NCI-H146 treated with DMSO at 0.1 percent for 48 hours (cell line): ENCODE results near the gene EPS15.
"Not testable (repeated sequence)": the region's sequence is repeated elsewhere in the genome, so short reads cannot be mapped to it uniquely, and the experiment has no call there.

Source experiments
- DNase-seq: peaks from one replicate; lab custom pipeline; 2025; ENCODE audit not compliant: unreplicated experiment; lab: John Stamatoyannopoulos, UW

The EPS15 gene

DNA sequence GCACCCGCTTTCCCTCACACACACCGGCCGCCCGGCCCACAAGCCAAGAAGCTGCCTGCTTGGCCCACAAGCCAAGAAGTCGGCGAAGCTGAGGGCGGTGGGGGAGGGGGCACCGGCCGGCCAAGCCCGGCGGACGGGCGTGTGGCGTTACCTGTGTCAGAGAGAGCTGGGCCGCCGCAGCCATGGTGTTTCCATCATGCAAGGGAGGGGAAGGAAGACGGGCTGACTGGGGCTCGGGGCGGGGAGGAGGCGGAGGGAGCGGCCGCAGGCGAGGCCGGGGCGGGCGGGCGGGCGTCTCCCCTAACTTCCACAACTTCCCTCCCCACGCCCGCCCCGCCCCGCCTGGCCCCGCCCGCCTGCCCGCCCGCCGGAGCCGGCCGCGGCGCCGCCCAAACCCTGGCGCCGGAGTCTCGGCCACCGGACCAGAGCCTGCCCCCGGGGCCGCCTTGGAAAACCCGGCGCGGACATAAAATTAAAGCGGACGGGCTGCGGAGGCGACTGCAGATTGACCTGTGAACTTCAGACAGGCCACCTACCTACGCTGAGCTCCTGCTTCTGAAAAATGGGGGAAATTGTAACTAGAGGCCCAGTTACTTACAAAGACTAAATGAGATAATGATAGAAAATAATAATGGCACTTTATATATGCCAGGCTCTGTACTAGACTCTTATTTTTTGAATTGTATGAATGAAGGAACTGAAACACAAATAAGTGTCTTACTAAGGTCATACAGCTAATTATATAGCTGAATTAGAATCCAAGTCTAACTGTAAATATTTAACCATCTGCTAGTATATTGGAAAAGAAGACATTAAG is at the start of gene EPS15:
Gene EPS15, minus strand, starts transcription at position 219 of the 817 bp plus-strand sequence. Its CDS starts 35 bp downstream, at position 184.
- DNase-seq, result peak; percentile 34

DNA sequence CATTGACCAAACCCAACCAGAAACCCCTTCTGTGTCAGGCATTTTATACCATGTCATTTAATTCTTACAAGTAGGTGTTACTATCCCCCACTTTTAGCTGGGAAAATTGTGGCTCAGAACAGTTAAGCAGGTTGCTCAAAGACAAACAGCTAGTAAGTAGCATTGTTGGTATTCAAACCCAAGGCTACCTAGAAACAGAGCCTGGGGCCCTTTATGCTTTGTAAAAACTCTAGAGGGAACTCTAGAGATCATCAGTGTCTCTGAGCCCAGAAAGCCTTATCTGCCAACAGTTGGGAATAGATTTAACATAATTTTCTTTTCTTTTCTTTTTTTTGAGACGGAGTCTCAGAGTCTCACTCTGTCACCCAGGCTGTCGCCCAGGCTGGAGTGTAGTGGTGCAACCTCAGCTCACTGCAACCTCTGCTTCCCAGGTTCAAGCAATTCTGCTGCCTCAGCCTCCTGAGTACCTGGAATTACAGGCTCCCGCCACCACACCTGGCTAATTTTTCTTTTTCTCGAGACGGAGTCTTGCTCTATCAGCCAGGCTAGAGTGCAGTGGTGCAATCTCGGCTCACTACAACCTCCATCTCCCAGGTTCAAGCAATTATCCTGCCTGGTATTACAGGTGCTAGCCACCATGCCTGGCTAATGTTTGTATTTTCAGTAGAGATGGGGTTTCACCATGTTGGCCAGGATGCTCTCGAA is 49.3 kb upstream of the EPS15 start:
- no peak for DNase-seq

DNA sequence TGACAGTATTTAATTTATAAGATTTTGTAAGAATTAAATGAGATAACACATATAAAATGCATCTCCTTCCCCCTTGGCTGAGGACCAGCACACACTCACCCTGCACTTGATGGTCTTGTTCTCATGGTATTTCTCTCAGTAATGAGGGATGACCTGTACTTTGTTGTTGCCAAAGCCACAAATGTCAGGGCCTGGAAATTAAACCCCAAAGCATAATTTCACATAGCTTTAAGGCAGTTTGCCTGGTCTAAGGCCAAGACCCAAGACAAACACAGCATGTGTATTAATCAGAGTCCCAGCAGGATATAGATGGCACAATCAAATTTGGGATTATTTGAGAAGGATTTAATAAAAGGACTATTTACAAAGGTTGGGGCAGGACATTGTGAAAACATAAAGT is 48.6 kb upstream of the EPS15 start:
- no peak for DNase-seq

DNA sequence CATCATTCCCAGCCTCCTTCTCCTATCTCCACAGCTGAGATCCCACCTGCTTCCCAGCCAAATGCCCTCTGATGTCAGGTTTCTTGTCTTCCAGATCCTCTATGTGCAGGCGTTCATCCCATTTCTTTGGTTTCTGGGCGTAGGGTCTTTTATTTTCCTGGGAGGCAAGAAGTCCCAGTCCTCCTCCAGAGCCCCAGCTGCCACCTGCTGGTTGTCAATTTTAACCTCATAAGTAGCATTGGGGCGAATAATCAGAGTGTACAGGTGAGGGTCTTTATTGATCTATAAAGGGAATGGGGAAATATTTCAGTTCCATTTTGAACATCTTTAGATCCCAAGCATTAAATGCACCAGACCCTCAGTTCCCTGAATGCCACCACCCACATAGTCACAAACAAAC is 47.2 kb upstream of the EPS15 start:
- DNase-seq, result no peak

DNA sequence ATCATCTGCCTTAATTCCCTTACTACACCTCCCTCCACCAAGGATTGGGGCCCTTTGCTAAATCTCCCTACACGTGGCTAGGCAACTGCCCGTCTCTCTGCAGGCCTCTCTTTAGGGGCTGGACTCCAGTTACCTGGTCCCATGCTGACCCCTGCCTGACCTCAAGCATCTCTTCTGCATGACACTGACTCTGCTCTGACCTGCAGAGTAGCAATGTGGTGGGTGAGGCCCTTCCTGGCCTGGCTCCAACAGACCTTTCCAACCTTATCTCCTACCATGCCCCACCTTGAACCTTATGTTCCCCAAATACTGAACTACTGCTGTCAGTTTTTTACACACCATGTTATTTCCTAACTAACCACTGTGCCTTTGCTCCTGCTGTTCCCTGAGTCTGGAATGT is 45.9 kb upstream of the EPS15 start:
- no peak for DNase-seq

DNA sequence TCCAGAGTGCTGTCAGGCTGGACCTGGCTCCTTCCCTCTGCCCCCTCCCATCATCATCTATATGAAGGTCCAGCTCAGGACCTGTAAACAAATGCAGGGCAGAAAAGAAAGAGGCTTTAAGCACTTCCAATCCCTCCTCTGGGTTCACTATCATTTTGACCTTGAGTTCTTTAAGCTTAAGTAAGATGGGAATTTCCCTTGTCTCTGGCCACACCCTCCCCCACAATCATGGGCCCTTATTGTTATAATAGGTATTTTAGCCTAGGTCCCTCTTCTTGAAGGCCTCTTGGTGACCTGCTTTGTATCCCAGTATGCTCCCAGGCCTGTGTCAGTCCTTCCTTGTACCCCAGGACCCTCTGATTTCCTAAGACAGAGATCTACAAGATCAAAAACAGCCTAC is 45.1 kb upstream of the EPS15 start:
- DNase-seq, result no peak

DNA sequence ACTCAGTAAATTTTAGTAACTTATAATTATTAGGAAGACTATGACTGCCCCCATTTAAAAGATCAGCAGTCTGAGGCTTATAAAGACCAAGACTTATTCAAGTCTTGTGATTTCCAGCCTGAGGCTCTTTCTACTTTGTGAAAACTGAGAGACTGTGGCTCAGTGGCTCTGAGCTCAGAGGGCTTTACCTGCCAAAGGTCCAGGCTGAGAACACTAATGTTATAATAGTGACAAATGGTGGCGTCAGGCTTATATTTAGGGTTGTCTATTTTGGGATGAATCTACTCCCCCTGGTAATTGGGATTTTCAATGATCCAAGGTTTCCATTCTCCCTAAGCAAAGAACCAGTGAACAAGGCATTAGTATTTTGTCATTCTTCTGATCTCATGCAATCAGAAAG is 42.6 kb upstream of the EPS15 start:
- no peak for DNase-seq

DNA sequence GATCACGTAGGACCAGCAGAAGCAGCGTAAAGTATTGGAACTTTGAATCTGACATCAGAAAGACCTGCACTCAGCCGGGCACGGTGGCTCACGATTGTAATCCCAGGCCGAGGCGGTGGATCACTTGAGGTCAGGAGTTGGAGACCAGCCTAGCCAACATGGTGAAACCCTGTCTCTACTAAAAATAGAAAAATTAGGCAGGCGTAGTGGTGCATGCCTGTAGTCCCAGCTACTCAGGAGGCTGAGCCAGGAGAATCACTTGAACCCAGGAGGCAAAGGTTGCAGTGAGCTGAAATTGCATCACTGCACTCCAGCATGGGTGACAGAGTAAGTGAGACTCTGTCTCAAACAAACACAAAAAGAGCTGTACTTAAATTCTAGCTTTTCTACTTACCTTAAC is 41.8 kb upstream of the EPS15 start:
- DNase-seq, result not testable (repeated sequence)

DNA sequence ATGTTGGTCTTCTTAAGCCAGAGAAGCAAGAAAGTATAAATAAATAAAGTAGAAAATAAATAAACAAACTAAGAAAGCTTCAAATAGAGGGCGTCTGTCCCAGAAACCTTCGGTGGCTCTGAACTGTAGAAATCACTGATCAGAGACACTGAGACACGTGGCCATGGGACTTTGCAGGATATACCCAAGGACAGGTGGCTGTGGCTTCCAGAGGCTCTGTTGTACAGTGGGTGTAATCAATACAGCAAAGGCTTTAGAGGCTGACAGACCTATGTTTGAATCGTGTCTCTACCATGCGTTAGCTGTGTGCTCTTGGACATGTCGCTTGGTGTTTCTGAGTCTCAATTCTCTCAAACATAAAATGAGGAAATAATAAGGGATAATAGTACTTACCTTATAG is 41.0 kb upstream of the EPS15 start:
- no peak for DNase-seq

DNA sequence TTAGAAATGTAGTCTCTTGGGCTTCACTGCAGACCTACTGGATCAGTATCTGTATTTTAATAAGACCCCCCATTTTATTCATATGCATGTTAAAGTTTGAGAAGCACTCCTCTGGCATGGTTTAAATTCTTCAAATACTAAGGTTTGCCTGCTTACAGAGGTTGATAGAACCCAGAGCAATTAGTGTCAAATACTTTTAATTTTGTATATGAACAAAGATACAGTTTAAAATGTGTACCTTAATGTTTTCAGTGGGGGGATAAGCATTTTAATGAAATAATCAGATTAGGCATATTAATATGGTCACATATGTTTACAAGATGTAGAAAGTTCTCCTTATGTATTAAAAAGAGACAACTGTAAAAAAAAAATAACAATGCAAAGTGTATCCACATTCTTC is 40.4 kb upstream of the EPS15 start:
- DNase-seq, result no peak

DNA sequence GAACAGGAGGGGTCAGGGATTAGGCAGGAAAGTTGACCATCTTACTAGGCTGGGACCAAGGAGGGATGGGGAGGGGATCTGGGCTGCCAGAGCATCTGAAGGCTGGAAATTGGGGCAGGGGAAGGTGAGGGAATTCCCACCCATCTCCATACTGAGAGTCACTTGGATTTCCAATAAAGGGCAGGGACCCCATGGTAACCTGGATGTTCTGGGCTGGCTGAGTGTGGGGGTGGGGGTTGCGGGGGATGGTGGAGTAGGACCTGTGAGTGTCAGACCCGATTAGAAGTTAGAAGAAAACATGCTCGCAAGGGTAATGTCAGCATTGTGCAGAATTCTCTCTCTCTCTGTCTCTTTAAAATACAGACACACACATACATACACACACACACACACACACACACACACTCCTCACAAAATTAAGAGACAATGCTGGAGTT is 40.0 kb upstream of the EPS15 start:
- DNase-seq, result no peak

DNA sequence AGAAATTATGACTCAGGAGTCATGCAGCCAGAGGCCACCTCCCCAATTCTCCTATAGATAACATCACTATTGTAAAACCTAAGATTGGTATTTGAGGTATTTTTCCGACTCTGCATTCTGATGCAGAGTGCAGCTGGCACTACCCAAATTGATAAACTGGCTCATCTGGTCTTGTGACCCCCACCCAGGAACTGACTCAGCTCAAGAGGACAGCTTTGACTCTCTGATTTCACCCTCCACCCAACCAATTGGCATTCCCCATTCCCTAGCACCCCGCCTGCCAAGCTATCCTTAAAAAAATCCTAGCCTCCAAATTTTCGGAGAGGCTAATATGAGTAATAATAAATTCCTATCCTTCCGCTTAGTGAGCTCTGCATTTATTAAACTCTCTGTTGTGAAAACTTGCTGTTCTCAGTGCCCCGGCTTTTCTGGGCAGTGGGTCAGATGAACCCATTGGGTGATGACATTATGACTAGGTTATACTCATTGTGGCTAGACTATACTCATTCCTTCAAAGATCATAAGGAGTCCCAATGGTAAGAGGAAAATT is 39.4 kb upstream of the EPS15 start:
- DNase-seq, result no peak

DNA sequence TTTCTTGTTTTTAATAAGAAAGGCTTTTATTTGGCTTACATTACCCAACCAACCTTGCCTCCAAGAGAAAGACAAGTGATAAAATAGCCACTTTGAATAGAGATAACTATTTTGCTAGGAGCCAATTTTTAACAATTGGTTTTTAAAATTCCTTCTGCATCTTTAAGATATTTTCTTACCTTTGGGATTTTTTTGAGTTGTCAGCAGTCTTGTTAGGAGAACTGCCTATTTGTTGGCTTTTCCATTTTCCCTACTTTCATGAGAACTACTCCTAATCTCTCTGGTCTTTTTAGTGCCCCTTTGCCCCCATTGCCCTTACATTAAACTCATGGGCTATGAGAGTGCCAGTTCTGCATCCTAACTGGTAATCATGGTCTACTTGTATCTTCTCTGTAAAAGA is 38.1 kb upstream of the EPS15 start:
- DNase-seq, result no peak

DNA sequence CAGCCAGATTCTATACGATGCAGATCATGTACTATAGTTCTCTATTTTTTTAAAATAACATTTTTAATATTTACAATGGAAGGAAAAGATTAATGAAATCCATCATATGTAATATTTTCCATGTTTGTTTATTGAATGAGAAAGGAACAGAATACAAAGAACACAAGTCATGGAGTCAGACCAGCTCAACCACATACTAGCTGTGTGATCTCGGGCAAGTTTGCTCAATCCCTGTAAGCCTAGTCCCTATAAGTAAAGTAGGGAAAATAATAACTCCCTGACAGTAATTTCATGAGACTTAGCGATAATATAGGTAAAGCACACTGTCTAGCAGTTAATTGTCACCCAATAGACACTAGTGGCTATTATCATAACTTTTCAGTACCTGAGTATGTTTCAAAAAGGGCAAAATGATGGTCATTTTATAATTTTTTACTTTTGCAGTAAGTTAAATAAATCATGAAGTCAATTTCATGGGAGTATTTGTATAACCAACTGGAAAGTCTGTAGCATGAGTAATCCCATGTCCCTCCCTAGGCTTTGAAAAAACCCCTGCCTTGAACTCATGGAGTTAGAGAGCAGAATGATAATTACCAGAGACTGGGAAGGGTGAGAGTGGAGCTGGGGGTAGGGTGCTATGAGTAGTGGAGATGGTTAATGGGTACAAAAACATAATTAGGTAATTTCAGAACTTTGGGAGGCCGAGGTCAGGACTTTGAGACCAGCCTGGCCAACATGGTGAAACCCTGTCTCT is 37.0 kb upstream of the EPS15 start:
- no peak for DNase-seq

DNA sequence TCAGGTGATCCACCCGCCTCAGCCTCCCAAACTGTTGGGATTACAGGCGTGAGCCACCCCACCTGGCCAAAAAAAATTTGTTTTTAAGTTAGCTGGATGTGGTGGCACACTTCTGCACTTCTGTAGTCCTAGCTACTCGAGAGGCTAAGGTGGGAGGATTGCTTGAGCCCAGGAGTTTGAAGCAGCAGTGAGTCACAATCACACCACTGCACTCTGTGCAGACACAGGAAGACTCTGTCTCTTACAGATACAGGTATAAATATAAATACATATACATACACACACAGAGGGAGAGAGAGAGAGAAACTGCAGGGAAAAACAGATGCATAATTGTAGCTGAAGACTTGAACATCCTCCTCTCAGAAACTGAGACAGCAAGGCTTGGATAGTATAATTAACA is 34.8 kb upstream of the EPS15 start:
- DNase-seq, result no peak

DNA sequence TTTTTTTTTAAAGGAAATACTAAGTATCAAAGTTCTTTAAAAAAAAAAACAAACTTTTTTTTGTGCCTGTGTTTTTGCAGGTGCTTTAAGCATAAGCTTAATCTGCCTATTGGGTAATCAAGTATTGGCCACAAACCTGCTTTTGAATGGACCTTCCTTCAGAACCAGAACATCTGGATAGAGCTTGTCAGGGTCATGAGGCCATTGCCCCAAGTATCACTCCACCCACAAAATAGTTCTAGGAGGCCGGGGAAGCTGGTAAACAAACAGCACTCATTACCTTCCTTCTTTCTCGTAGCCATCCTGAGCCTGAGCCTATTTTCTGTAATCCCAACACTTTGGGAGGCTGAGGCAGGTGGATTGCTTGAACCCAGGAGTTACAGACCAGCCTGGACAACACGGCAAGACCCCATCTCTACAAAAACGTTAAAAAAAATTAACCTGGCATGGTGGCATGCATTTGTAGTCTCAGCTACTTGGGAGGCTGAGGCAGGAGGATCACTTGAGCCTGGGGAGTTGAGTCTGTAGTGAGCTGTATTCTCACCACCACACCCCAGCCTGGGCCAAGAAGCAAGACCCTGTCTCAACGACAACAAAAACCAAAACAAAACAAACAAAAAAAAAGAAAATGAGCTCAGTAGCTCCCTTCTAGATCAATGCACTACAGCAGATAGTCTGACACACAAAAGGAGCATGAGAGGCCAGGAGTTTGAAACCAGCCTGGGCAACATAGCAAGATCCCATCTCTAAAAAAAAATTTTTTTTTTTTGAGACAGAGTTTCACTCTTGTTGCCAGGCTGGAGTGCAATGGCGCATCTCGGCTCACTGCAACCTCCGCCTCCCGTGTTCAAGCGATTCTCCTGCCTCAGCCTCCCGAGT is 34.1 kb upstream of the EPS15 start:
- DNase-seq, result no peak

DNA sequence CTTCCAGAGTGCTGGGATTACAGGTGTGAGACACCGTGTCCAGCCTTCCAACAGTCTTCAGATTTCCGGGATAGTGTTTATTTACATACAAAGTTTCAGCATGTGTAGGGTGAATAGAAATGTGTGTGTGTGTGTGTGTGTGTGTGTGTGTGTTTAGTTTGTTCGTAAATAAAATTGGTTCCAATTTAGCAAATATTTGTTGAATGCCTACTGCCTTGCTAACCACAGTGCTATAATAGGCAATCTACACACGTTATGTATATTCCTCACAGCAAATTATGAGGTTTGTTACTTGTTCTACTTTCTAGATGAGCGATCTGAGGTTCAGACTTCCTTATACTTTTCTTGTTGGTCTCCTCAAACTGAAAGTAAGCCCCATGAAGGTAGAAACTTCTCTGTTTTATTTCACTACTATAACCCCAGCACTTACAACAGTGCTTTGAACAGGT is 32.8 kb upstream of the EPS15 start:
- DNase-seq, result no peak

DNA sequence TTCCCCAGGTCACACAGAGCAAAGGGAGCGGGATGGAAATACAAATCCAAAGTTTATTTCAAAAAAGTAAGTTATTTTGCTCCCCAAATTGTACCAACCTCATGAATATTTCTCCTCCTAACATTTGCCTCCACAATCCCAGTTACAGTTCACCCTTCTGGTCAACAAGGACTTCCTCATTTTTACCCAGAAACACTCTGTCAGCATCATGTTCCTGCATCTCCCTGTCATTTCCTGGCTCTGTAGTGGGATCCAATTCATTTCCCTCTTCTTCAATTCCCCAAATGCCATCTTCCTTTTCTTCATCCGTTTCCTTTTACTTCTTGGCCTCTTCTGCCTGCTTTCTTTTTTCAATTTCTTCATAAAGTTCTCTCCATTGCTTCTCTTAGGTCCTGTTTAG is 32.0 kb upstream of the EPS15 start:
- DNase-seq, result no peak

DNA sequence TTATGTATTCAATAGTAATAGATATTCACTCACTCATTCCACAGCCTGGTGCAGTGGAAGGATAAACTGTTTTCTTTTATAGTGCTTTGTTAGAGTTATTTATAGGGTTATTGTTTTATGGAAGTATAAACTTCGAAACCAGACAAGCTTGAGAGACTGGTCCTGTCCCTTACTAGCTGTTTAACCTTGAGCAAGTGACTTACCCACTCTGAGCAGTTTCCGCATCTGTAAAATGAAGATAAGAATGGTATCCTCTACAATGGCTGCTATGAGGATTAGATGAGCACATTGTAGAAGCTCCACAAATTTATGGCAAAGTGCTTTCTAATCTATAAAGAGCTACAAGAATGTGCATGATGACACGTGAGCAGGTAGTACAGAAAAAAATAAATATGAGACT is 30.8 kb upstream of the EPS15 start:
- DNase-seq, result no peak

DNA sequence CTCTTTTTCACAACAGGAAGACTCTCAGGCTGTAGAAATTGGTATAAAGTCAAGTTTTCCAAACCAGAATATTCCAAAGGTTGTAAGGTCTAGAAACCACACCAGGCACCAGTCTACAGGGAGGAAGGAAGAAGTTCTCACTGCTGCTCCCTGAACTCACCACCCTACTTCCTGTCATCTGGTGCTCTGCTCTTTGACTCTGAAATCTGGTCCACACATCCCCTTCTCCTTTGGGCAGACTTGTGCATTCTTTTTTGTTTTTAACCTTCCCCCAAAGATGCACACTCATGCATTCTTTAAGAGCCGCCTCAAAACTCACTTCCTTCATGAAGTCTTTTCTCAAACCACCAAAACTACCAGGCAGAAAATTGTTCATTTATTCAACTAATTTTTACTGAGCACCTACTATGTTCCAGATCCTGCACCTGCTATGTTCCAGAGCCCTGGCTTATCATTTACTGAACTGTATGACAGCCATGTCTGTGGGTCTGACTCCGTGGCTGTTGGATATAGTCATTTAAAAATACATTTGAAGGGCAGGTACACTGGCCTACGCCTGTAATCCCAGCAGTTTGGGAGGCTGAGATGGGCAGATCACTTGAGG is 30.1 kb upstream of the EPS15 start:
- DNase-seq, result no peak
